Left ventricle myocardium inferior (tissue), 1 donor: ENCODE results near the gene HSPA12A. TPM values are rescaled to one million over a fixed set of nuclear protein-coding genes. Genes with fewer than 3 reads are reported as not detected.
"Not testable (repeated sequence)": the region's sequence is repeated elsewhere in the genome, so short reads cannot be mapped to it uniquely, and the experiment has no call there.

Source experiments
- DNase-seq: peaks from one replicate; pipeline ENCODE4 v3.0.0-alpha.2; 2020
- H3K27ac ChIP-seq: fragments of 200-600 bp; replicated peaks from 2 replicates; pipeline ENCODE4 v1.8.0; 2021
- H3K27me3 ChIP-seq: fragments of 200-600 bp; 2 replicates; pipeline ENCODE4 v1.8.0; 2021; ENCODE audit warnings: low read depth
- H3K36me3 ChIP-seq: fragments of 200-600 bp; 2 replicates; pipeline ENCODE4 v1.8.0; 2021
- H3K4me1 ChIP-seq: fragments of 200-600 bp; 2 replicates; pipeline ENCODE4 v1.8.0; 2021
- H3K4me3 ChIP-seq: fragments of 200-600 bp; 2 replicates; pipeline ENCODE4 v1.8.0; 2021; ENCODE audit warnings: mild to moderate bottlenecking, moderate library complexity
- H3K9me3 ChIP-seq: fragments of 200-600 bp; replicated peaks from 2 replicates; pipeline ENCODE4 v1.8.0; 2021
- CTCF ChIP-seq: fragments of 200-600 bp; IDR thresholded peaks from 2 replicates; pipeline ENCODE4 v1.8.0; 2021; ENCODE audit warnings: antibody characterized with exemption, mild to moderate bottlenecking, borderline replicate concordance
- intact Hi-C: fragments of 100-400 bp; cut with micrococcal nuclease; formaldehyde crosslinking; loops from one replicate; pipeline ENCODE4 v1.11.0; 2022
- total RNA-seq: library from RNA; stranded (reverse); fragmentation: NEBNext Ultra II Directional; extraction: Animal tissue kit (Norgen Biotek cat#: 25700); gene quantifications from one replicate; pipeline ENCODE4 v1.2.1, GENCODE V29; 2021
- donor health status: DM: no; HTN: yes; CAD: no; lungs with severe emphysema.

Gene HSPA12A
- total RNA-seq, 1 donor from 2014 or later: 15.0 TPM

- Histone ChIP-seq H3K4me1 (peaks cover 34% of the 10 kb centered on the region), H3K4me3 (no peak overlapping the region), H3K9me3 (no peaks in the 10 kb centered on the region), H3K27me3 (no peaks in the 10 kb centered on the region), H3K36me3 (no peaks in the 10 kb centered on the region), H3K27ac (no peak overlapping the region)
- no peak for TF ChIP-seq CTCF
- DNase-seq: no peak
- intact Hi-C loops: no loop called here
These were observed 29.3 kb downstream of the HSPA12A start for GRCh38 chr10:116712989-116713543.

GRCh38 chr10:116712519-116712918 is 29.8 kb downstream of the HSPA12A start:
- H3K36me3 ChIP-seq: no peaks in the 10 kb centered on the region
- H3K27ac ChIP-seq: no peak overlapping the region
- H3K27me3 ChIP-seq: no peaks in the 10 kb centered on the region
- no peak overlapping the region for H3K4me3 ChIP-seq
- no peaks in the 10 kb centered on the region for H3K9me3 ChIP-seq
- intact Hi-C loops: no loop called here
- TF ChIP-seq CTCF: no peak
- peaks cover 34% of the 10 kb centered on the region for H3K4me1 ChIP-seq
- no peak for DNase-seq

GRCh38 chr10:116711803-116712202 is 30.6 kb downstream of the HSPA12A start:
- DNase-seq, H3K9me3 ChIP-seq, H3K4me3 ChIP-seq, H3K27ac ChIP-seq, intact Hi-C loops, H3K27me3 ChIP-seq, H3K36me3 ChIP-seq: not testable (repeated sequence)
- H3K4me1 ChIP-seq: peaks cover 28% of the 10 kb centered on the region

GRCh38 chr10:116710076-116710475 is 32.3 kb downstream of the HSPA12A start:
- no peak for DNase-seq
- Histone ChIP-seq H3K27ac (no peak overlapping the region), H3K4me3 (no peak overlapping the region), H3K4me1 (peaks cover 17% of the 10 kb centered on the region), H3K9me3 (no peaks in the 10 kb centered on the region), H3K27me3 (no peaks in the 10 kb centered on the region), H3K36me3 (no peaks in the 10 kb centered on the region)
- no peak for TF ChIP-seq CTCF
- intact Hi-C loops: no loop called here

GRCh38 chr10:116708877-116709276 is 33.5 kb downstream of the HSPA12A start:
- Histone ChIP-seq H3K4me3 (no peak overlapping the region), H3K27ac (no peak overlapping the region), H3K27me3 (no peaks in the 10 kb centered on the region), H3K4me1 (peaks cover 20% of the 10 kb centered on the region), H3K36me3 (no peaks in the 10 kb centered on the region), H3K9me3 (no peaks in the 10 kb centered on the region)
- TF ChIP-seq CTCF: no peak
- no peak for DNase-seq
- intact Hi-C loops: no loop called here

GRCh38 chr10:116708391-116708821 is 34.0 kb downstream of the HSPA12A start:
- intact Hi-C loops: no loop called here
- Histone ChIP-seq H3K4me3 (no peak overlapping the region), H3K4me1 (peaks cover 20% of the 10 kb centered on the region), H3K9me3 (no peaks in the 10 kb centered on the region), H3K27ac (no peak overlapping the region), H3K36me3 (peaks cover 4% of the 10 kb centered on the region), H3K27me3 (no peaks in the 10 kb centered on the region)
- no peak for TF ChIP-seq CTCF
- DNase-seq: no peak
